SK-N-SH (cell line): ENCODE data around the gene PRPH. TPM values are rescaled to one million over a fixed set of nuclear protein-coding genes. Genes with fewer than 3 reads are reported as not detected.
A peak's percentile ranks its signal among the peaks of the same experiment; 100 is the strongest.
"Not testable (repeated sequence)": the region's sequence is repeated elsewhere in the genome, so short reads cannot be mapped to it uniquely, and the experiment has no call there.

Experiments
- CTCF ChIA-PET: fragments of 300-600, 350-600 bp; formaldehyde crosslinking; extraction: SDS; loops from one replicate; lab custom pipeline; 2021; lab: Yijun Ruan, JAX
- POLR2A ChIA-PET: fragments of 350-600 bp; sonication (Branson Sonifier 250); formaldehyde crosslinking; extraction: SDS; loops from one replicate; lab custom pipeline; 2020; ENCODE audit warnings: antibody characterized with exemption, inconsistent platforms; lab: Yijun Ruan, JAX
- DNase-seq: peaks from one replicate; pipeline ENCODE4 v3.0.0; 2012
- H2AFZ ChIP-seq: fragments of 200-600 bp; sonication (generic); 2 replicates; pipeline ENCODE4 v1.8.1; 2016; ENCODE audit warnings: antibody characterized with exemption, mild to moderate bottlenecking, low read depth
- H3F3A ChIP-seq: fragments of 200-600 bp; sonication (generic); replicated peaks from 2 replicates; pipeline ENCODE3; 2016; ENCODE audit warnings: antibody characterized with exemption, mild to moderate bottlenecking; ENCODE audit not compliant: insufficient read depth
- H3K27ac ChIP-seq, 2 experiments: fragments of 200-500 bp in 1 of 2; fragments of 200-600 bp in 1 of 2; sonication (Bioruptor generic) in 1 of 2; sonication (generic), shearing (Covaris generic) in 1 of 2; 2 replicates each; pipeline versions ENCODE4 v1.5.1 to v1.6.1; 2014 to 2016; ENCODE audit warnings: low read depth in 2 of 2, inconsistent platforms in 1 of 2, low read length in 1 of 2, mild to moderate bottlenecking in 1 of 2, mixed read lengths in 1 of 2
- H3K27me3 ChIP-seq: fragments of 200-600 bp; sonication (generic), shearing (Covaris generic); 2 replicates; pipeline ENCODE4 v1.6.1; 2016; ENCODE audit warnings: mixed run types; ENCODE audit not compliant: insufficient read depth
- H3K36me3 ChIP-seq, 2 experiments: fragments of 200-500 bp in 1 of 2; fragments of 200-600 bp in 1 of 2; sonication (Bioruptor generic) in 1 of 2; sonication (generic) in 1 of 2; replicated peaks in 1 of 2; 2 replicates each; pipeline versions ENCODE3 to v1.5.1; 2014 to 2016; ENCODE audit warnings: low read length in 1 of 2, mild to moderate bottlenecking in 1 of 2; ENCODE audit not compliant: insufficient read depth in 2 of 2, control insufficient read depth in 1 of 2
- H3K4me1 ChIP-seq, 2 experiments: fragments of 200-500 bp in 1 of 2; fragments of 200-600 bp in 1 of 2; sonication (Bioruptor generic) in 1 of 2; sonication (generic), shearing (Covaris generic) in 1 of 2; 2 replicates each; pipeline versions ENCODE4 v1.5.1 to v1.6.1; 2014 to 2016; ENCODE audit warnings: low read depth in 1 of 2, low read length in 1 of 2, mixed run types in 1 of 2; ENCODE audit not compliant: insufficient read depth in 2 of 2, control insufficient read depth in 1 of 2
- H3K4me2 ChIP-seq: fragments of 200-600 bp; sonication (generic), shearing (Covaris generic); 2 replicates; pipeline ENCODE4 v1.6.1; 2017; ENCODE audit warnings: mixed run types
- H3K4me3 ChIP-seq, 2 experiments: fragments of 200-500 bp in 1 of 2; fragments of 200-600 bp in 1 of 2; sonication (Bioruptor generic) in 1 of 2; sonication (generic), shearing (Covaris generic) in 1 of 2; 2 replicates each; pipeline versions ENCODE4 v1.5.1 to v1.8.1; 2014 to 2016; ENCODE audit warnings: low read depth in 2 of 2, inconsistent platforms in 1 of 2, low read length in 1 of 2, mild to moderate bottlenecking in 1 of 2, mixed read lengths in 1 of 2, moderate library complexity in 1 of 2
- H3K79me2 ChIP-seq: fragments of 200-600 bp; sonication (generic); 2 replicates; pipeline ENCODE4 v1.8.1; 2017; ENCODE audit warnings: mild to moderate bottlenecking; ENCODE audit not compliant: insufficient read depth
- H3K9ac ChIP-seq: fragments of 200-600 bp; sonication (generic); 2 replicates; pipeline ENCODE4 v1.6.1; 2017; ENCODE audit warnings: mixed run types
- H3K9me2 ChIP-seq: fragments of 200-600 bp; sonication (generic); 2 replicates; pipeline ENCODE4 v1.6.1; 2017; ENCODE audit warnings: mixed run types
- H3K9me3 ChIP-seq: fragments of 200-600 bp; sonication (generic); 2 replicates; pipeline ENCODE4 v1.6.1; 2017; ENCODE audit warnings: mixed run types, mild to moderate bottlenecking, moderate library complexity
- H4K20me1 ChIP-seq: fragments of 200-600 bp; sonication (generic); 2 replicates; pipeline ENCODE4 v1.6.1; 2017; ENCODE audit warnings: mild to moderate bottlenecking, mixed run types; ENCODE audit not compliant: insufficient read depth
- CHD2 ChIP-seq: fragments of 150-350 bp; IDR thresholded peaks from 2 replicates; pipeline ENCODE4 v1.6.1; 2018; ENCODE audit warnings: low read length; ENCODE audit not compliant: partially characterized antibody
- FOSL2 ChIP-seq: IDR thresholded peaks from 2 replicates; pipeline ENCODE4 v1.4.0; 2012; ENCODE audit warnings: low read depth, mild to moderate bottlenecking, moderate library complexity, borderline replicate concordance
- FOXM1 ChIP-seq: IDR thresholded peaks from 2 replicates; pipeline ENCODE4 v1.4.0; 2012; ENCODE audit warnings: low read depth, mild to moderate bottlenecking
- MXI1 ChIP-seq: IDR thresholded peaks from 2 replicates; pipeline ENCODE4 v1.6.1; 2012; ENCODE audit warnings: mild to moderate bottlenecking, low read depth, low read length, improper control_type of control experiment
- NFIC ChIP-seq: IDR thresholded peaks from 2 replicates; pipeline ENCODE4 v1.4.0; 2012; ENCODE audit warnings: borderline replicate concordance
- POLR2AphosphoS5 ChIP-seq: IDR thresholded peaks from 2 replicates; pipeline ENCODE4 v1.6.1; 2012; ENCODE audit warnings: low read depth, low read length
- RAD21 ChIP-seq: IDR thresholded peaks from 2 replicates; pipeline ENCODE4 v1.6.1; 2012; ENCODE audit warnings: mild to moderate bottlenecking, low read length
- REST ChIP-seq: IDR thresholded peaks from 2 replicates; pipeline ENCODE4 v1.6.1; 2012; ENCODE audit warnings: mild to moderate bottlenecking, low read depth, low read length, moderate library complexity
- RFX5 ChIP-seq: IDR thresholded peaks from 2 replicates; pipeline ENCODE4 v1.6.1; 2012; ENCODE audit warnings: mild to moderate bottlenecking, improper control_type of control experiment, low read length
- RXRA ChIP-seq: IDR thresholded peaks from 2 replicates; pipeline ENCODE4 v1.4.0; 2012; ENCODE audit warnings: low read depth, mild to moderate bottlenecking, borderline replicate concordance
- SIN3A ChIP-seq: IDR thresholded peaks from 2 replicates; pipeline ENCODE4 v1.6.1; 2012; ENCODE audit warnings: low read depth, mild to moderate bottlenecking, low read length, moderate library complexity, borderline replicate concordance
- TAF1 ChIP-seq: IDR thresholded peaks from 2 replicates; pipeline ENCODE4 v1.6.1; 2012; ENCODE audit warnings: low read depth, mild to moderate bottlenecking, low read length, moderate library complexity, borderline replicate concordance
- TCF12 ChIP-seq: IDR thresholded peaks from 2 replicates; pipeline ENCODE4 v1.4.0; 2012
- WGBS: methylation state at CpG from one replicate; pipeline ENCODE4 v1.1.6; 2017; ENCODE audit warnings: low lambda C conversion rate; 5-methylcytosine and 5-hydroxymethylcytosine counted together
- polyA plus RNA-seq, 3 experiments: library from polyadenylated mRNA; depleted of rRNA; stranded (reverse); fragments of >200 nt; gene quantifications; 2 replicates each; pipeline ENCODE4 v1.2.3, GENCODE V29; 2012
- TF ChIP-seq, protein P1 (sequence below): IDR thresholded peaks from 2 replicates; pipeline ENCODE4 v1.4.0; 2012; ENCODE audit warnings: low read depth, borderline replicate concordance
- TF ChIP-seq, protein P2 (sequence below): IDR thresholded peaks from 2 replicates; pipeline ENCODE4 v1.4.0; 2012; ENCODE audit warnings: low read depth
- TF ChIP-seq, protein P3 (sequence below): IDR thresholded peaks from 2 replicates; pipeline ENCODE4; 2012

The PRPH gene
- polyA plus RNA-seq, 1 of the 3 experiments (the other 2 are of a cell fraction), result 1.9 TPM

- TF ChIP-seq MXI1 (no peak), REST (no peak), FOXM1 (0 out of 2 replicates have a peak, but pooled peaks have one; percentile 46), TCF12 (peak; percentile 65; the same call in 1 of the 2 replicates), CHD2 (no peak), RFX5 (no peak), FOSL2 (peak; percentile 95), RXRA (no peak), NFIC (peak; percentile 21; the same call in 1 of the 2 replicates), TAF1 (peak; percentile 56; the same call in 1 of the 2 replicates), RAD21 (no peak), POLR2AphosphoS5 (peak; percentile 56; the same call in 1 of the 2 replicates), SIN3A (no peak)
- TF ChIP-seq, protein P1, sequence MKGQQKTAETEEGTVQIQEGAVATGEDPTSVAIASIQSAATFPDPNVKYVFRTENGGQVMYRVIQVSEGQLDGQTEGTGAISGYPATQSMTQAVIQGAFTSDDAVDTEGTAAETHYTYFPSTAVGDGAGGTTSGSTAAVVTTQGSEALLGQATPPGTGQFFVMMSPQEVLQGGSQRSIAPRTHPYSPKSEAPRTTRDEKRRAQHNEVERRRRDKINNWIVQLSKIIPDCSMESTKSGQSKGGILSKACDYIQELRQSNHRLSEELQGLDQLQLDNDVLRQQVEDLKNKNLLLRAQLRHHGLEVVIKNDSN, result no peak
- TF ChIP-seq, protein P2, sequence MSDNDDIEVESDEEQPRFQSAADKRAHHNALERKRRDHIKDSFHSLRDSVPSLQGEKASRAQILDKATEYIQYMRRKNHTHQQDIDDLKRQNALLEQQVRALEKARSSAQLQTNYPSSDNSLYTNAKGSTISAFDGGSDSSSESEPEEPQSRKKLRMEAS, result peak; percentile 98
Observed at GRCh38 chr12:49264873-49265792, 29.8 kb upstream of the PRPH start, which contains the start of gene TUBA1C (continued).

GRCh38 chr12:49269191-49269590 is 25.8 kb upstream of the PRPH start:
- H3K79me2 ChIP-seq, H3K36me3 ChIP-seq, H3K27me3 ChIP-seq, DNase-seq, H3K9me2 ChIP-seq, H4K20me1 ChIP-seq, H3K9me3 ChIP-seq, H3K4me3 ChIP-seq, H2AFZ ChIP-seq, POLR2A ChIA-PET: not testable (repeated sequence)
- Histone ChIP-seq H3K9ac (peak overlapping the region; percentile 61; the same call in 1 of the 2 replicates), H3F3A (peaks cover 27% of the 10 kb centered on the region), H3K4me2 (peak overlapping the region; percentile 63; the same call in 1 of the 2 replicates), H3K4me1 (peaks cover 0 to 30% of the 10 kb centered on the region in 2 experiments; a peak in 2 of 4 replicates), H3K27ac (peak overlapping the region in 1 of 2 experiments; percentile 89; a peak in 2 of 4 replicates)
- CTCF ChIA-PET, result interaction anchor here (1.1 to 1.7 kb wide), 3 partner anchors 34 to 79 kb away, joined by 3 to 7 read pairs (median 5); partner anchors contain the start of gene DNAJC22
- 66% methylated on average over 5 of the region's 6 CpGs for WGBS
- TF ChIP-seq, protein P3, sequence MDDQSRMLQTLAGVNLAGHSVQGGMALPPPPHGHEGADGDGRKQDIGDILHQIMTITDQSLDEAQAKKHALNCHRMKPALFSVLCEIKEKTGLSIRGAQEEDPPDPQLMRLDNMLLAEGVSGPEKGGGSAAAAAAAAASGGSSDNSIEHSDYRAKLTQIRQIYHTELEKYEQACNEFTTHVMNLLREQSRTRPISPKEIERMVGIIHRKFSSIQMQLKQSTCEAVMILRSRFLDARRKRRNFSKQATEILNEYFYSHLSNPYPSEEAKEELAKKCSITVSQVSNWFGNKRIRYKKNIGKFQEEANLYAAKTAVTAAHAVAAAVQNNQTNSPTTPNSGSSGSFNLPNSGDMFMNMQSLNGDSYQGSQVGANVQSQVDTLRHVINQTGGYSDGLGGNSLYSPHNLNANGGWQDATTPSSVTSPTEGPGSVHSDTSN, result peak; percentile 21; the same call in 1 of the 2 replicates
- TF ChIP-seq FOSL2, result 0 out of 2 replicates have a peak, but pooled peaks have one; percentile 5
